ENCODE measurements around the gene PACSIN3. TPM values are rescaled to one million over a fixed set of nuclear protein-coding genes. Genes with fewer than 3 reads are reported as not detected.

The PACSIN3 gene
- total and polyA plus RNA-seq, 2 of the 13 experiments (the other 11 are each of a cell fraction or from before 2014, with no cell fraction given): 47.9 to 93.3 TPM

- TF ChIP-seq ZNF576 (CRISPR knock-in tag; IDR thresholded peaks at IDR 0.05) (no peak), ZNF362 (CRISPR knock-in tag; IDR thresholded peaks at IDR 0.05; ENCODE audit: borderline replicate concordance) (no peak), ETV5 (CRISPR knock-in tag; IDR thresholded peaks at IDR 0.05; ENCODE audit: borderline replicate concordance) (no peak), RAD21 (CRISPR knock-in tag; IDR thresholded peaks at IDR 0.05) (peak; percentile 64; the same call in 1 of the 2 replicates), SALL1 (CRISPR knock-in tag; IDR thresholded peaks at IDR 0.05) (no peak), ZNF451 (CRISPR knock-in tag; IDR thresholded peaks at IDR 0.05) (no peak), ZNF678 (CRISPR knock-in tag; IDR thresholded peaks at IDR 0.05) (no peak), ZBTB21 (CRISPR knock-in tag; IDR thresholded peaks at IDR 0.05) (no peak), ZNF10 (CRISPR knock-in tag; IDR thresholded peaks at IDR 0.05; ENCODE audit: borderline replicate concordance, low read depth) (no peak), ZNF546 (CRISPR knock-in tag; conservative IDR thresholded peaks at IDR 0.05) (no peak), ETV6 (CRISPR knock-in tag; conservative IDR thresholded peaks at IDR 0.05) (no peak), FOXO1 (CRISPR knock-in tag; IDR thresholded peaks at IDR 0.05) (peak; percentile 12; the same call in 1 of the 2 replicates)
- TF ChIP-seq, protein P1, sequence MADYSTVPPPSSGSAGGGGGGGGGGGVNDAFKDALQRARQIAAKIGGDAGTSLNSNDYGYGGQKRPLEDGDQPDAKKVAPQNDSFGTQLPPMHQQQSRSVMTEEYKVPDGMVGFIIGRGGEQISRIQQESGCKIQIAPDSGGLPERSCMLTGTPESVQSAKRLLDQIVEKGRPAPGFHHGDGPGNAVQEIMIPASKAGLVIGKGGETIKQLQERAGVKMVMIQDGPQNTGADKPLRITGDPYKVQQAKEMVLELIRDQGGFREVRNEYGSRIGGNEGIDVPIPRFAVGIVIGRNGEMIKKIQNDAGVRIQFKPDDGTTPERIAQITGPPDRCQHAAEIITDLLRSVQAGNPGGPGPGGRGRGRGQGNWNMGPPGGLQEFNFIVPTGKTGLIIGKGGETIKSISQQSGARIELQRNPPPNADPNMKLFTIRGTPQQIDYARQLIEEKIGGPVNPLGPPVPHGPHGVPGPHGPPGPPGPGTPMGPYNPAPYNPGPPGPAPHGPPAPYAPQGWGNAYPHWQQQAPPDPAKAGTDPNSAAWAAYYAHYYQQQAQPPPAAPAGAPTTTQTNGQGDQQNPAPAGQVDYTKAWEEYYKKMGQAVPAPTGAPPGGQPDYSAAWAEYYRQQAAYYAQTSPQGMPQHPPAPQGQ (CRISPR knock-in tag; IDR thresholded peaks at IDR 0.05; ENCODE audit: borderline replicate concordance): 0 out of 2 replicates have a peak, but pooled peaks have one; percentile 28
These were observed 6.6 kb downstream of the PACSIN3 start (continued) for GRCh38 chr11:47179655-47179991.
